Endothelial cell of umbilical vein (primary cell): Measurements from ENCODE around the gene PDGFRB. TPM values are rescaled to one million over a fixed set of nuclear protein-coding genes. Genes with fewer than 3 reads are reported as not detected.

Source experiments
- BruUV-seq: library from RNA; stranded (reverse); fragments of 400-500 nt; replicated peaks from 2 replicates; lab custom pipeline; 2021; lab: Mats Ljungman, UMichigan
- CTCF ChIA-PET: fragments of 300-600, 350-600 bp; sonication (Branson Sonifier 250); formaldehyde crosslinking; loops from one replicate; lab custom pipeline; 2021; ENCODE audit warnings: antibody characterized with exemption, inconsistent platforms; lab: Charles Lee
- POLR2A ChIA-PET: fragments of 300-600, 350-600 bp; sonication (Branson Sonifier 250); formaldehyde crosslinking; loops from one replicate; lab custom pipeline; 2021; ENCODE audit warnings: antibody characterized with exemption, inconsistent platforms; lab: Charles Lee
- DNase-seq: peaks from one replicate; pipeline ENCODE4 v3.0.0-alpha.2; 2011; ENCODE audit warnings: low read depth, low spot score
- FAIRE-seq: peaks from 2 replicates; lab custom pipeline; 2011; peaks lifted over from hg19 to GRCh38; lab: Jason Lieb, UNC
- H2AFZ ChIP-seq: 2 replicates; pipeline ENCODE4 v1.6.0; 2012; ENCODE audit warnings: low read depth, low read length, control low read depth, inconsistent platforms
- H3K27ac ChIP-seq: 2 replicates; pipeline ENCODE4 v1.5.1; 2011; ENCODE audit warnings: low read depth, mild to moderate bottlenecking, control low read depth, low read length, moderate library complexity; ENCODE audit not compliant: insufficient read depth
- H3K27me3 ChIP-seq, 2 experiments: 2 replicates each; pipeline versions ENCODE4 v1.6.0 to v1.6.1; 2011; ENCODE audit warnings: low read length in 2 of 2, mixed read lengths in 1 of 2; ENCODE audit not compliant: control insufficient read depth in 2 of 2, insufficient read depth in 2 of 2
- H3K36me3 ChIP-seq, 2 experiments: 2 replicates in 1 of 2; 3 replicates in 1 of 2; pipeline ENCODE4 v1.5.1; 2011; ENCODE audit warnings: low read length in 2 of 2, mild to moderate bottlenecking in 1 of 2, moderate library complexity in 1 of 2; ENCODE audit not compliant: control insufficient read depth in 2 of 2, insufficient read depth in 2 of 2; ENCODE audit errors: extremely low read depth in 1 of 2
- H3K4me1 ChIP-seq: 3 replicates; pipeline ENCODE4 v1.5.1; 2011; ENCODE audit warnings: mild to moderate bottlenecking, low read length; ENCODE audit not compliant: control insufficient read depth, insufficient read depth; ENCODE audit errors: extremely low read depth
- H3K4me2 ChIP-seq: 2 replicates; pipeline ENCODE4 v1.6.1; 2011; ENCODE audit warnings: low read length, control low read depth, mixed read lengths; ENCODE audit not compliant: insufficient read depth
- H3K4me3 ChIP-seq, 3 experiments: fragments of 200-600 bp in 1 of 3; sonication (generic), shearing (Covaris generic) in 1 of 3; replicated peaks in 1 of 3; 2 replicates each; pipeline ENCODE4 v1.5.1; 2011 to 2016; ENCODE audit warnings: control low read depth in 3 of 3, low read length in 3 of 3, mild to moderate bottlenecking in 2 of 3, inconsistent platforms in 1 of 3, low read depth in 1 of 3, moderate library complexity in 1 of 3; ENCODE audit not compliant: insufficient read depth in 1 of 3
- H3K79me2 ChIP-seq: 2 replicates; pipeline ENCODE4 v1.6.0; 2012; ENCODE audit warnings: low read length, inconsistent platforms; ENCODE audit not compliant: control insufficient read depth, insufficient read depth
- H3K9ac ChIP-seq: replicated peaks from 2 replicates; pipeline ENCODE3; 2011; ENCODE audit warnings: low read length, control low read depth; ENCODE audit not compliant: insufficient read depth; ENCODE audit errors: extremely low read depth
- H3K9me1 ChIP-seq: replicated peaks from 3 replicates; pipeline ENCODE4 v1.6.0; 2011; ENCODE audit warnings: mild to moderate bottlenecking, low read length; ENCODE audit not compliant: control insufficient read depth, insufficient read depth; ENCODE audit errors: extremely low read depth
- H3K9me3 ChIP-seq: replicated peaks from 2 replicates; pipeline ENCODE4 v1.5.1; 2012; ENCODE audit warnings: low read length, inconsistent platforms; ENCODE audit not compliant: control insufficient read depth, insufficient read depth
- H4K20me1 ChIP-seq: replicated peaks from 2 replicates; pipeline ENCODE3; 2011; ENCODE audit warnings: mild to moderate bottlenecking, low read length; ENCODE audit not compliant: control insufficient read depth, insufficient read depth; ENCODE audit errors: extremely low read depth
- EZH2 ChIP-seq: IDR thresholded peaks from 2 replicates; pipeline ENCODE4 v1.6.1; 2012; ENCODE audit warnings: borderline replicate concordance, low read depth, mild to moderate bottlenecking, moderate library complexity, low read length, inconsistent platforms; ENCODE audit not compliant: severe bottlenecking
- FOS ChIP-seq: IDR thresholded peaks from 2 replicates; pipeline ENCODE4 v1.6.1; 2011; ENCODE audit warnings: mild to moderate bottlenecking, low read length, moderate library complexity, borderline replicate concordance; ENCODE audit not compliant: insufficient read depth
- GATA2 ChIP-seq: IDR thresholded peaks from 2 replicates; pipeline ENCODE4 v1.7.0; 2011; ENCODE audit warnings: low read depth, mild to moderate bottlenecking, moderate library complexity, mixed read lengths, low read length; ENCODE audit not compliant: insufficient read length, insufficient read depth
- JUN ChIP-seq: IDR thresholded peaks from 2 replicates; pipeline ENCODE4 v1.6.1; 2011; ENCODE audit warnings: borderline replicate concordance, low read depth; ENCODE audit not compliant: insufficient read length, insufficient read depth
- MYC ChIP-seq: IDR thresholded peaks from one replicate; pipeline ENCODE4 v1.6.1; 2011; ENCODE audit warnings: mild to moderate bottlenecking, low read depth, low read length
- POLR2A ChIP-seq: IDR thresholded peaks from 2 replicates; pipeline ENCODE4 v1.6.1; 2012; ENCODE audit warnings: low read depth, mild to moderate bottlenecking, control low read depth, low read length
- POLR2AphosphoS5 ChIP-seq: IDR thresholded peaks from 2 replicates; pipeline ENCODE4 v1.6.1; 2012; ENCODE audit warnings: low read depth, mild to moderate bottlenecking, control low read depth, low read length, moderate library complexity; ENCODE audit not compliant: insufficient read depth
- dilution Hi-C: fragments of 300-500 bp; cut with MboI; formaldehyde crosslinking; loops from one replicate; pipeline ENCODE4 v1.15.0; 2019; ENCODE audit warnings: low sequenced_read_pairs; ENCODE audit not compliant: extremely low pct_ligation_motif_present
- intact Hi-C: fragments of 100-400 bp; cut with micrococcal nuclease; formaldehyde crosslinking; loops from one replicate; pipeline ENCODE4 v1.10.0; 2022
- polyA plus RNA-seq, 4 experiments: library from polyadenylated mRNA; depleted of rRNA in 3 of 4; stranded (reverse) in 3 of 4; unstranded in 1 of 4; fragments of >200 nt; gene quantifications; 2 replicates each; pipeline versions ENCODE4 v1.2.1 to v1.2.3, GENCODE V29; 2011 to 2012; ENCODE audit warnings: missing spikeins in 1 of 4
- total RNA-seq: library from RNA; stranded (reverse); gene quantifications from 2 replicates; pipeline ENCODE4 v1.2.3, GENCODE V29; 2021
- TF ChIP-seq, protein P1 (sequence below), 2 donors: IDR thresholded peaks; 1 replicate in 1 of 2; 2 replicates in 1 of 2; pipeline ENCODE4 v1.5.1; 2011; ENCODE audit warnings: low read length in 2 of 2, mild to moderate bottlenecking in 2 of 2, moderate library complexity in 2 of 2, control low read depth in 1 of 2, inconsistent platforms in 1 of 2, low read depth in 1 of 2; ENCODE audit not compliant: insufficient read depth in 1 of 2; ENCODE audit errors: extremely low read depth in 1 of 2
- TF ChIP-seq, protein P2 (sequence below): IDR thresholded peaks from 2 replicates; pipeline ENCODE4 v1.6.1; 2011; ENCODE audit not compliant: insufficient read depth, insufficient read length

The PDGFRB gene
- total and polyA plus RNA-seq, 2 donors (not counting 3 experiments of a cell fraction or from before 2014, with no cell fraction given), result 1.4 to 1.7 TPM

DNA sequence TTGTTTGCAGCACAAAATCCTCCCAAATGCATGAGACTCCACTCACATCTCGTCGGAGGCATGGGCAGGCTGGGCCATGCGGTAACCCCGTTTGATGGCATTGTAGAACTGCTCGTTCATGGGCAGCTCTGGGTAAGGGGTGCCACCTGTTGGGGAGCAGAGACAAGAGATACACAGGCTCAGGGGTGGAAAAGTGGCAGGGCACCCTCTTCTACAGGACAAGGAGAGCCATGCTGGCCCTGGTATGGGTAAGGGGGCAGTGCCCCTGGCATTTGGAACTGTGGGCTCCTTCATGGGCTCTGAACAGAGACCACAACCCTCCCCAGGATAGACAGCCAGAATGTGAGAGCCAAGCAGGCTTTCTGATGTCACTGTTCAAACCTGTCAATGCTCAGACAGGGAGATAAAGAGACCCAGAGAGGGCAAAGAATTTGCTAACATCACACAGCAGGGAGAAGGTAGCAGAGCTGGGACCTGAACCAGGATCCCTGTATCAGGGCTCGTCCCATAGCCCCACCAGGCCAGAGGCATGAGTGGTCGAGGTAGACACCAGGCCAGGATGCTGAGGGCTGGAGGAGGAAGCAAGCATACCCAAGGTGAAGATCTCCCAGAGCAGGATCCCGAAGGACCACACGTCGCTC is 36.1 kb downstream of the PDGFRB start:
- ChIA-PET CTCF (interaction anchor here (0.6 to 2.4 kb wide), 5 partner anchors 56 to 286 kb away, joined by 3 to 8 read pairs (median 5); no protein-coding TSS in a partner anchor), POLR2A (no interaction called here)
- BruUV-seq, result no TSS peak
- H3K79me2 ChIP-seq, result no peaks in the 10 kb centered on the region
- H3K4me1 ChIP-seq, result peaks cover 9% of the 10 kb centered on the region
- H3K4me2 ChIP-seq, result no peak overlapping the region
- no peaks in the 10 kb centered on the region for H3K36me3 ChIP-seq
- intact Hi-C loops, result no loop called here
- H3K27ac ChIP-seq, result no peak overlapping the region
- no peak overlapping the region for H2AFZ ChIP-seq
- TF ChIP-seq, protein P1, sequence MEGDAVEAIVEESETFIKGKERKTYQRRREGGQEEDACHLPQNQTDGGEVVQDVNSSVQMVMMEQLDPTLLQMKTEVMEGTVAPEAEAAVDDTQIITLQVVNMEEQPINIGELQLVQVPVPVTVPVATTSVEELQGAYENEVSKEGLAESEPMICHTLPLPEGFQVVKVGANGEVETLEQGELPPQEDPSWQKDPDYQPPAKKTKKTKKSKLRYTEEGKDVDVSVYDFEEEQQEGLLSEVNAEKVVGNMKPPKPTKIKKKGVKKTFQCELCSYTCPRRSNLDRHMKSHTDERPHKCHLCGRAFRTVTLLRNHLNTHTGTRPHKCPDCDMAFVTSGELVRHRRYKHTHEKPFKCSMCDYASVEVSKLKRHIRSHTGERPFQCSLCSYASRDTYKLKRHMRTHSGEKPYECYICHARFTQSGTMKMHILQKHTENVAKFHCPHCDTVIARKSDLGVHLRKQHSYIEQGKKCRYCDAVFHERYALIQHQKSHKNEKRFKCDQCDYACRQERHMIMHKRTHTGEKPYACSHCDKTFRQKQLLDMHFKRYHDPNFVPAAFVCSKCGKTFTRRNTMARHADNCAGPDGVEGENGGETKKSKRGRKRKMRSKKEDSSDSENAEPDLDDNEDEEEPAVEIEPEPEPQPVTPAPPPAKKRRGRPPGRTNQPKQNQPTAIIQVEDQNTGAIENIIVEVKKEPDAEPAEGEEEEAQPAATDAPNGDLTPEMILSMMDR (IDR thresholded peaks at IDR 0.05; ENCODE audit: extremely low read depth in 1 of 2, insufficient read depth in 1 of 2, low read depth in 1 of 2, low read length in 2 of 2), result no peak
- TF ChIP-seq JUN (no peak), POLR2A (no peak), FOS (no peak), POLR2AphosphoS5 (no peak), GATA2 (no peak), MYC (no peak), EZH2 (no peak)
- TF ChIP-seq, protein P2, sequence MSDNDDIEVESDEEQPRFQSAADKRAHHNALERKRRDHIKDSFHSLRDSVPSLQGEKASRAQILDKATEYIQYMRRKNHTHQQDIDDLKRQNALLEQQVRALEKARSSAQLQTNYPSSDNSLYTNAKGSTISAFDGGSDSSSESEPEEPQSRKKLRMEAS, result no peak
- no peak for FAIRE-seq
- DNase-seq, result no peak
- H3K9me3 ChIP-seq, result no peaks in the 10 kb centered on the region
- no peaks in the 10 kb centered on the region for H4K20me1 ChIP-seq
- dilution Hi-C loops, result no loop called here
- no peak overlapping the region for H3K4me3 ChIP-seq
- no peaks in the 10 kb centered on the region for H3K9me1 ChIP-seq
- no peak overlapping the region for H3K9ac ChIP-seq
- H3K27me3 ChIP-seq, result no peaks in the 10 kb centered on the region
